ENCODE data around the gene DNAAF1. TPM values are rescaled to one million over a fixed set of nuclear protein-coding genes. Genes with fewer than 3 reads are reported as not detected.

Gene DNAAF1
- polyA plus RNA-seq, 2 donors = 0.20 to 0.39 TPM

GRCh38 chr16:84155771-84156170 is 10.7 kb downstream of the DNAAF1 start:
- Histone ChIP-seq H3K9me3 (ENCODE audit: control insufficient read depth in 2 of 2, insufficient read depth in 1 of 2, low read depth in 1 of 2, low read length in 1 of 2) (no peaks in the 10 kb centered on the region), H3K4me1 (ENCODE audit: control insufficient read depth in 2 of 2, insufficient read depth in 2 of 2, low read length in 1 of 2) (no peaks in the 10 kb centered on the region), H3K4me3 (ENCODE audit: low read depth in 1 of 2, low read length in 2 of 2) (no peak overlapping the region), H3K27ac (ENCODE audit: low read depth in 2 of 2, low read length in 1 of 2) (no peak overlapping the region), H3K36me3 (ENCODE audit: control insufficient read depth in 2 of 2, insufficient read depth in 2 of 2, low read length in 1 of 2) (no peaks in the 10 kb centered on the region), H3K27me3 (ENCODE audit: control insufficient read depth in 1 of 2, insufficient read depth in 2 of 2, low read length in 2 of 2) (peaks cover 0 to 4% of the 10 kb centered on the region in 2 donors)
- WGBS, 2 donors = 89 to 90% methylated on average over 6 of the region's 6 CpGs

DNA sequence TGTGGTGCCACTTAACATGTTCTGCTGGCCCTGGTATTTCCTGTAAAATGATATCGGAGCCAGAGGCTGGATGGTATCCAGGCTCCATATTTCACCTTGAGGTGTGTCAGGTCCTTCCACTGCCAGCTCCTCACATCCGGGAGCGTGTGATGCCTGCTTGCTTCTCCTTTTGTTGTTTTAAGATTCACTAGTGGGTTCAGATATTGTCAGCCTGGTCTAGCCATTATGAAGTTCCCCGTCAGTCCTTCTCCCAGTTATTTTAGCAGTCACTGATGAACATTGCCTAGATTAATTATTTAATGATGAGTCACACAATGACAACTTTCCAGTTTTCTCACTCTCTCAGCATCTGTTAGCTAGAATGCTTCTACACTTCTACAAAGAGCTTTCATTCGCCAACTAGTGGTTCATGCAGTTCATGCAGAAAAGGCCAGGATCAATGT is 11.3 kb downstream of the DNAAF1 start:
- no peaks in the 10 kb centered on the region for H3K36me3 ChIP-seq (ENCODE audit: control insufficient read depth in 2 of 2, insufficient read depth in 2 of 2, low read length in 1 of 2)
- H3K4me3 ChIP-seq (ENCODE audit: low read depth in 1 of 2, low read length in 2 of 2) = no peak overlapping the region
- H3K4me1 ChIP-seq (ENCODE audit: control insufficient read depth in 2 of 2, insufficient read depth in 2 of 2, low read length in 1 of 2) = no peaks in the 10 kb centered on the region
- 44 to 51% methylated on average over 5 of the region's 5 CpGs for WGBS, 2 donors
- no peak overlapping the region for H3K27ac ChIP-seq (ENCODE audit: low read depth in 2 of 2, low read length in 1 of 2)
- H3K9me3 ChIP-seq (ENCODE audit: control insufficient read depth in 2 of 2, insufficient read depth in 1 of 2, low read depth in 1 of 2, low read length in 1 of 2) = no peaks in the 10 kb centered on the region
- peaks cover 0 to 4% of the 10 kb centered on the region in 2 donors for H3K27me3 ChIP-seq (ENCODE audit: control insufficient read depth in 1 of 2, insufficient read depth in 2 of 2, low read length in 2 of 2)

GRCh38 chr16:84159007-84159406 is 13.9 kb downstream of the DNAAF1 start:
- H3K27me3 ChIP-seq (ENCODE audit: control insufficient read depth in 1 of 2, insufficient read depth in 2 of 2, low read length in 2 of 2) = peaks cover 0 to 4% of the 10 kb centered on the region in 2 donors
- no peak overlapping the region for H3K27ac ChIP-seq (ENCODE audit: low read depth in 2 of 2, low read length in 1 of 2)
- H3K4me3 ChIP-seq (ENCODE audit: low read depth in 1 of 2, low read length in 2 of 2) = no peak overlapping the region
- 36 to 40% methylated on average over 9 of the region's 9 CpGs for WGBS, 2 donors
- no peaks in the 10 kb centered on the region for H3K4me1 ChIP-seq (ENCODE audit: control insufficient read depth in 2 of 2, insufficient read depth in 2 of 2, low read length in 1 of 2)
- H3K9me3 ChIP-seq (ENCODE audit: control insufficient read depth in 2 of 2, insufficient read depth in 1 of 2, low read depth in 1 of 2, low read length in 1 of 2) = no peaks in the 10 kb centered on the region
- no peaks in the 10 kb centered on the region for H3K36me3 ChIP-seq (ENCODE audit: control insufficient read depth in 2 of 2, insufficient read depth in 2 of 2, low read length in 1 of 2)

GRCh38 chr16:84159800-84160199 is 14.7 kb downstream of the DNAAF1 start:
- Histone ChIP-seq H3K9me3 (ENCODE audit: control insufficient read depth in 2 of 2, insufficient read depth in 1 of 2, low read depth in 1 of 2, low read length in 1 of 2) (no peaks in the 10 kb centered on the region), H3K4me1 (ENCODE audit: control insufficient read depth in 2 of 2, insufficient read depth in 2 of 2, low read length in 1 of 2) (no peaks in the 10 kb centered on the region), H3K36me3 (ENCODE audit: control insufficient read depth in 2 of 2, insufficient read depth in 2 of 2, low read length in 1 of 2) (no peaks in the 10 kb centered on the region), H3K27me3 (ENCODE audit: control insufficient read depth in 1 of 2, insufficient read depth in 2 of 2, low read length in 2 of 2) (peaks cover 0 to 4% of the 10 kb centered on the region in 2 donors), H3K27ac (ENCODE audit: low read depth in 2 of 2, low read length in 1 of 2) (no peak overlapping the region), H3K4me3 (ENCODE audit: low read depth in 1 of 2, low read length in 2 of 2) (no peak overlapping the region)
- WGBS, 2 donors = 46 to 53% methylated on average over 1 of the region's 1 CpG

DNA sequence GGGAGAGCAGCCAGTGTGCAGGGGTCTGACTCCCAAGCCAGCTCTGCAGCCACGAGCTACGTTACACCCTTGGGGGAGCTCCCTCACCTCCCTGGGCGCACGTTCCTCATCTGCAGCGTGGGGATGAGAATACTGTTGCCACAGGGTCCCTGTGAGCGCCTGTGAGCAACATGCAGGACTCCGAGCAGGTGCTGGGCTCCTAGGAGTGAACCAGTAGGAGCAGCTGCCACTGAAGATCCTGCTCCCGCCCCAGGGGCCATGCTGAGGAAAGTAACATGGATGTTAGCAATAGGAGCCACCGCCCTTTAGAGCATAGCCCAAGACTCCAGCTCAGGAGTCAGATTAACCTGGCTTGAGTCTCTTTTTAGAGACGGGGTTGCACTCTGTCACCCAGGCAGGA is 15.9 kb downstream of the DNAAF1 start:
- peaks cover 0 to 4% of the 10 kb centered on the region in 2 donors for H3K27me3 ChIP-seq (ENCODE audit: control insufficient read depth in 1 of 2, insufficient read depth in 2 of 2, low read length in 2 of 2)
- no peaks in the 10 kb centered on the region for H3K36me3 ChIP-seq (ENCODE audit: control insufficient read depth in 2 of 2, insufficient read depth in 2 of 2, low read length in 1 of 2)
- no peak overlapping the region for H3K27ac ChIP-seq (ENCODE audit: low read depth in 2 of 2, low read length in 1 of 2)
- no peaks in the 10 kb centered on the region for H3K4me1 ChIP-seq (ENCODE audit: control insufficient read depth in 2 of 2, insufficient read depth in 2 of 2, low read length in 1 of 2)
- WGBS, 2 donors = 80 to 84% methylated on average over 10 of the region's 10 CpGs
- H3K9me3 ChIP-seq (ENCODE audit: control insufficient read depth in 2 of 2, insufficient read depth in 1 of 2, low read depth in 1 of 2, low read length in 1 of 2) = no peaks in the 10 kb centered on the region
- H3K4me3 ChIP-seq (ENCODE audit: low read depth in 1 of 2, low read length in 2 of 2) = no peak overlapping the region

GRCh38 chr16:84161801-84162200 is 16.7 kb downstream of the DNAAF1 start:
- peaks cover 0 to 4% of the 10 kb centered on the region in 2 donors for H3K27me3 ChIP-seq (ENCODE audit: control insufficient read depth in 1 of 2, insufficient read depth in 2 of 2, low read length in 2 of 2)
- H3K4me1 ChIP-seq (ENCODE audit: control insufficient read depth in 2 of 2, insufficient read depth in 2 of 2, low read length in 1 of 2) = no peaks in the 10 kb centered on the region
- H3K36me3 ChIP-seq (ENCODE audit: control insufficient read depth in 2 of 2, insufficient read depth in 2 of 2, low read length in 1 of 2) = no peaks in the 10 kb centered on the region
- no peak overlapping the region for H3K4me3 ChIP-seq (ENCODE audit: low read depth in 1 of 2, low read length in 2 of 2)
- no peaks in the 10 kb centered on the region for H3K9me3 ChIP-seq (ENCODE audit: control insufficient read depth in 2 of 2, insufficient read depth in 1 of 2, low read depth in 1 of 2, low read length in 1 of 2)
- no peak overlapping the region for H3K27ac ChIP-seq (ENCODE audit: low read depth in 2 of 2, low read length in 1 of 2)
- WGBS, 2 donors = 59% methylated on average over 3 of the region's 3 CpGs

- Histone ChIP-seq H3K4me3 (ENCODE audit: low read depth in 1 of 2, low read length in 2 of 2) (no peak overlapping the region), H3K27me3 (ENCODE audit: control insufficient read depth in 1 of 2, insufficient read depth in 2 of 2, low read length in 2 of 2) (no peaks in the 10 kb centered on the region), H3K4me1 (ENCODE audit: control insufficient read depth in 2 of 2, insufficient read depth in 2 of 2, low read length in 1 of 2) (no peaks in the 10 kb centered on the region), H3K9me3 (ENCODE audit: control insufficient read depth in 2 of 2, insufficient read depth in 1 of 2, low read depth in 1 of 2, low read length in 1 of 2) (no peaks in the 10 kb centered on the region), H3K36me3 (ENCODE audit: control insufficient read depth in 2 of 2, insufficient read depth in 2 of 2, low read length in 1 of 2) (no peaks in the 10 kb centered on the region), H3K27ac (ENCODE audit: low read depth in 2 of 2, low read length in 1 of 2) (no peak overlapping the region)
- WGBS, 2 donors = 93 to 94% methylated on average over 7 of the region's 7 CpGs
Measured at GRCh38 chr16:84165746-84166145, 20.6 kb downstream of the DNAAF1 start.

GRCh38 chr16:84166796-84167695 is 21.9 kb downstream of the DNAAF1 start:
- Histone ChIP-seq H3K4me3 (ENCODE audit: low read depth in 1 of 2, low read length in 2 of 2) (no peak overlapping the region), H3K36me3 (ENCODE audit: control insufficient read depth in 2 of 2, insufficient read depth in 2 of 2, low read length in 1 of 2) (no peaks in the 10 kb centered on the region), H3K27ac (ENCODE audit: low read depth in 2 of 2, low read length in 1 of 2) (no peak overlapping the region), H3K27me3 (ENCODE audit: control insufficient read depth in 1 of 2, insufficient read depth in 2 of 2, low read length in 2 of 2) (no peaks in the 10 kb centered on the region), H3K4me1 (ENCODE audit: control insufficient read depth in 2 of 2, insufficient read depth in 2 of 2, low read length in 1 of 2) (no peaks in the 10 kb centered on the region), H3K9me3 (ENCODE audit: control insufficient read depth in 2 of 2, insufficient read depth in 1 of 2, low read depth in 1 of 2, low read length in 1 of 2) (no peaks in the 10 kb centered on the region)
- WGBS, 2 donors = 75 to 78% methylated on average over 13 of the region's 13 CpGs

GRCh38 chr16:84169765-84170310 is 24.7 kb downstream of the DNAAF1 start:
- Histone ChIP-seq H3K9me3 (ENCODE audit: control insufficient read depth in 2 of 2, insufficient read depth in 1 of 2, low read depth in 1 of 2, low read length in 1 of 2) (no peaks in the 10 kb centered on the region), H3K27ac (ENCODE audit: low read depth in 2 of 2, low read length in 1 of 2) (no peak overlapping the region), H3K36me3 (ENCODE audit: control insufficient read depth in 2 of 2, insufficient read depth in 2 of 2, low read length in 1 of 2) (no peaks in the 10 kb centered on the region), H3K4me3 (ENCODE audit: low read depth in 1 of 2, low read length in 2 of 2) (no peak overlapping the region), H3K4me1 (ENCODE audit: control insufficient read depth in 2 of 2, insufficient read depth in 2 of 2, low read length in 1 of 2) (no peaks in the 10 kb centered on the region), H3K27me3 (ENCODE audit: control insufficient read depth in 1 of 2, insufficient read depth in 2 of 2, low read length in 2 of 2) (no peaks in the 10 kb centered on the region)
- 82% methylated on average over 11 of the region's 11 CpGs for WGBS, 2 donors

All from esophagus (tissue), 2 donors.